LHCN-M2 (cell line): ENCODE results near the gene PELO. TPM values are rescaled to one million over a fixed set of nuclear protein-coding genes. Genes with fewer than 3 reads are reported as not detected.

Experiments used
- DNase-seq: peaks from one replicate; pipeline ENCODE4 v3.0.0-alpha.2; 2012; ENCODE audit warnings: low read depth
- total RNA-seq: library from RNA; depleted of rRNA; stranded (reverse); fragments of >200 nt; gene quantifications from 2 replicates; pipeline ENCODE4 v1.2.3, GENCODE V29; 2014

PELO gene
- total RNA-seq, 1 experiment from 2014 or later, result 16.0 TPM

DNA sequence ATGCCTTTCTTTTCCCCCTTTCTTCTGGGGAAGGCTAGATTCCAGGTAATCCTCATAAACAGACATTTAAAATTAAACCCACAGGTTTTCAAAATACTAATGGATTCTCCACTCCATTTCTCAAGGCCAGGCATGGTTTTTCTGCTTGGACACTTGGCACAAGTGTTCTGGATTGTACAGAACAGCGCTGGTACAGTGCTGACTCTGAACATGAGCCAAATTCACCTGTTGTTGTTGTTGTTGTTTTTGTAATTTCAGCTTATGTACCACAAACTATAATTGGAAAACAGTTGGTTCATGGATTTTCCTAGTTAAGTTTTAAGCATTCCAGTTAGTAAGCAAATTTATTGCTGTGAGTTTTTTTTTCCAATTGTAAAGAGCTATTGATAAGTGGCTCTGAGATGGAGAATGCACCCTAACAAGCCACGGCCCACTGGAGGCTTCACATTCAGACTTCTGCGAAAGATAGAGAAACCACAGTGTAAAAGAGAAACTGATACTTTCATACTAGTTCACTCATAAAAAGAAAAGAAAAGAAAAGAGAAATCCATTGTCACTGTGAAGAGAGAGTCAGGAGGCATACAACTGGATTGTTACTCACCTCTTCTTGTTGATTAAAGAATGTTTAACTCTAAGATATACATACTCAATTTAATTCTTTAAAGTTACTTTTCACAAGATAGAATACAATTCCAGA lies 16.2 kb upstream of the PELO start:
- no peak for DNase-seq

DNA sequence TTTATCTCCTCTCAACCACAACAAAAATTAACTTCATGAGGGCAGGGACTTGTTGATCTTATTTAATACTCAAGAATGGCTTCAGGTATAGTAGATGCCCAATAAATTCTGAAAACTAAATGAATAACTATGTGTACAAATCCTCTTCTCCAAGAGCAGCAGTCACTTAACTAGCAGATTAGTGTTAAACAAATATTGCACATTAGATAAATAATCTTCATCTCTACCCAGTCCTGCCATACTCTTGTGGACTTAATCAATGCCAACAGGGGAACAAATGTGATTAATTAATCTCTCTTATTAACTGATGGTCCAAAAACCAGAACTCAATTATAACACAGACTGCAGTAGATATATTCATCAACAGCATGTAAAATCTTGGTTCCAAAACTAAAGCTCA lies 15.0 kb upstream of the PELO start:
- no peak for DNase-seq

DNA sequence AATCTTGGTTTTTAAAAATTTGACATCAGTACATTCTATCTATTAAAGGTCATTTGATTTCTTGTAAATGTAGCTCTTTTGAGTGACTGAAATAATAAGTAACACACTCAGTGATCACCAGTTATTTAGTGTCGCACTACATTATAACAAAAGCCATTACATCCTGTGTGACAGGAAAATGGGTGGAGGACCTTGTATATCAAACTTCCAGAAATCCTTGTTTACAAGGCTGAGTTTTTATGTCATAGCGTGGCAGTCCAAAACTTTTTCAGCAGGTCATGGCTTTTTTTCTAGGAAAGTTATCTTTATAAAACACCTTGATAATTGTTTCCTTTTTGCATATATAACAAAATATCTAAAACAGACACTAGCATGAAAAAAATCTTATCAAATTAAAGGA lies 14.4 kb upstream of the PELO start:
- no peak for DNase-seq

DNA sequence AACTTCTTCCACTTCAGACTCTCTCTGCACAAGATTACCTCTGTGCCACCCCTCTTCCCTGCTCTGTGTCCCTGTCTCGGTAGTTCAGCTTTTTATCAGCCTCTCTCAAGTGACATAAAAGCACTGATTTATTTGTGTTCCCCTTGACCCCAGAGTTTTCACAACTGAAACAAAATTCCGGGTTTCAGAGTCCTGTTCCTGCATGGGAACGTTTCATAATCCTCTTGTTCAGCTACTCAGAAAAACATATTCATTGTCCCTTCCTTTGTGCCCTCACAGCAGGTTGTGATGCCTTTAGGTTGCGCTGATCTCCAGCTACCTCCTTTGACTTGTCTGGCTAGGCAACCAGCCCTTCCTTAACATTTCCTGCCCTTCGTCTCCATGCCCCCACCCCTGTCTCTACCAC lies 13.7 kb upstream of the PELO start:
- no peak for DNase-seq

DNA sequence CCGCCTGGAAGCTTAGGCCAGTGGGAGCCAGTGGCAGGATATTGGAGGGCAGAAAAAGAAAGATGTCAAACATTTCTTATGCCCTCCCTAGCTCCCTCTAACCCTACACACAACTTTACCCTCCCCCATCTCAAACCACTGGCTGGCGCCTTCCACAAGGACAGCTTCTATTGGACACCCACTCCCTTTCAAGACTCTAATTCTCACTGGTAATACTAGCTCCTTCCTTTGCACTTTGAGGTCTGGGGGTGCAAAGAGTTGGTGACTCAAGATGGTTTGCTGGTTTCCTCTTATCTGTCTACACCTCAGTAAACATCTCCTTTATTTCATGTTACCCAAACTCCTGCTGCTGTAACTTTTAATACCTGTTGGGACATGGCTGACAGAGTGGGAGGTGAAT lies 11.6 kb upstream of the PELO start:
- no peak for DNase-seq

DNA sequence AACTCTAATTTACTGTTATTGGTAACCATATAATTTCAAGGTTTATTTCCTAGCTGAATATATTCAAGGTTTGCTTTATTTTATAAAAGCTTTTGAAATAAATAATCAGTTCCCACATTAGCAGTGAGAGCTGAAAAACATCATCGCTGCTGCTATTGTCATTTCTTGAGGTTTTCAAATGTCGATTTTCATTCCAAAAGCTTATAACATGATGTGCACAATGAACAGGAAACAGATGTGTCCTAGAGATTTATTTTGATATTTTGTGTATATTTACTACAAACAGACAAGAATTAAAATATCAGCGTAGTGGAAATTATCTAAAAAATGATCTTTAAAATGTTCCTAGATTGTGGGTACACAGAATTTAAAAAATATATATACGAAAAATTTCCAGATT lies 10.5 kb upstream of the PELO start:
- DNase-seq, result no peak

DNA sequence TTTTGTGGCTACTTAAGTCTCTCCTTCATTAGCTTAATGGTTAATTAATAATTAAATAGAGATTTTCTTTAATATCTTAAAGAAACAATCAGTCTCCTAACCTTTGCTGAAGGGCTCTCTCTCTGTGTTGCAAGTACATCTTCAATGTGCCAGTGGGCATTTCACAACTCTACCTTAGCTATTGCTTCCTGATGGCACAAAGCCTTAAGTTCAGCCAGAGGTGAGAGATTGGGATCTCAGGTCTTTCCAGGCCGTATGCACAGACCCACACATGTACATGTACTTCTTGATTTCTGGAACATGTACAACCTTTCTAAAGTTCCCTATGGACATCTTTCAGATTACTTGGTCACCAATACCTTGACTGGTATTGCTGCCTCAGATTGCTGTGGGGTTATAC lies 8.9 kb upstream of the PELO start:
- DNase-seq, result no peak

DNA sequence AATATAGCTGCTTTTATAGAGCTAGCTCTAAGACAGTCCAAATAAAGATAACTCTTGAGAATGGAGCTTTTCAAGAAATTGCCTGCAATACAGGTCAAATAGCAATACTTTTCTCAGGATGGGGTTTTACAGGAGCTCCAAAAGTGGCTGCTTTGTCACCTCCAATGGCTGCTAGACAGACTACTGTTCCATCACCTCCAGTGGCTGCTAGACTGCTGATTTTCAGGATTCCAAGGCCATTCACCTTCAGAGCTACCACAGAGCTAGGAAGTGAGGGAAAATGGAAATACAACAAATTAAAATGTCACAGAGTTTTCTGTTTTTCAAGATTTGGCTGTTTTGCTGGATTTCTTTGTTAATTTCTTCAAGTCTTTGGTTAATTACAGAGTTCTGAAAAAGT lies 8.5 kb upstream of the PELO start:
- no peak for DNase-seq

DNA sequence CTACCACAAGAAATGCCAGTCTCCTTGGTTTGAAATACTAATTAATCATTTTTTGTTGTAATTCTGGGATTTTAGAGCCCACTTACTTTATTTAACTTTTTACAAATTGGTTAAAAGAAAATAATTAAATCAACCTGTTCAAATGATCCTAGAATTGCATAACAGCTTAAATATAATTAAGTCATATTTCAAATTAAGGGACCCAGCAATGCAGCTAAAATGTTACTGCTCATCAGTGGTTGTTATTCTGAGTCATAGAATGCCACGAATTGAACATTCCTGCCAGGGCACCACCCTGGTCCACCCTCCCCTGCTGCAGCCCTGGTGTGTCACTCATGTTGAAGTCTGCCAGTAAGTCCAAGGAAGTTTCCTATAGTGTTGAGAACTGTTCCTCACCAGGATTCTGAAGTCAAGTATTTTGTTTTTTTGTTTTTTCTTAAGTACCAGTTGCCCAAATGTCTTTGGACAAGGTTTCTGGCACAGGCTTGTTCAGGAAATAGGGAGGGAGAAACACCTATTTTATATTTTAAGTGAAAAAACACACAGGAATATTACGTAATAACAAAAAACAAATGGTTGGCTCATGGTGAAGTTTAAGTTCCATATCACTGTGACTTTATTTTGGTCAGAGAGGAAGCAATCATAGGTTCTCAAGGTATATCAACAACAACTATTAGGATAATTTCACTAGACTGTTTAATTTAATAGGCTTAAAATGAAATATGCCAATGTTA lies 4.3 kb upstream of the PELO start:
- peak; percentile 74 for DNase-seq

DNA sequence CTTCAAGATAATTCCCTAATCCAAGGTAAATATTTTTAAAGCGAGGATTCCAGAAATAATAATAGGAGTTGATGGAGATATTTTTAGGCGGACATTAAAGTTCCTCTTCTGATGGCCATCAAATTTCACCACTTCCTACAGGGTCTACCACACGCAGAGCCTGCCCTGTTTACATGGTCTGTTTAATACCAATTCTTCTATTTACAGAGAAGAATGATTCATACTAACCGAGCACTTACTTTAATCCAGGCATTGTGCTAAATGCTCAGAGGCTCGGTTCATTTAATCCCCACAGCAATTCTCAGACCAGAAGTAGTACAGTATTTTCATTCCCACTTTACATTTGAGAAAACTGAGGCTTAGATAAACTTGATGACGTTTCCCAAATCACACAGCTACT lies 3.0 kb upstream of the PELO start:
- peak; percentile 46 for DNase-seq

DNA sequence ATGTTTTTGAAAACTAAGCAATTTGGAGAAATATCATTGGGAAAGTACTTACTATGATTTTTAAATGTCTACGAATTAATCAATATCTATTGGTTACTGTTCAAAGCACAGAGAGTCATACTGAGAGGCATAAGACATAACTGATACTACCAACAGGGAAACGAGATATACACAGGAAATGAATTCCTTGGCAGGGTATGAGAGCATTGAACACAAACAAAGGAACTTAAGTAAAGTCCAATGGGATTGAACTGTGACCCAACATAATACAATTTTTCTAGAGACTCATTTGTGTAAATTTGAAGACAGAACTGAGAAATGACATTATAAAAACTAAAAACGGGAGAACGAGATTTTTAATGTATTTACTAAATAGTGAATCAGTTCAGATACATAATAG lies 1.3 kb upstream of the PELO start:
- DNase-seq, result no peak

DNA sequence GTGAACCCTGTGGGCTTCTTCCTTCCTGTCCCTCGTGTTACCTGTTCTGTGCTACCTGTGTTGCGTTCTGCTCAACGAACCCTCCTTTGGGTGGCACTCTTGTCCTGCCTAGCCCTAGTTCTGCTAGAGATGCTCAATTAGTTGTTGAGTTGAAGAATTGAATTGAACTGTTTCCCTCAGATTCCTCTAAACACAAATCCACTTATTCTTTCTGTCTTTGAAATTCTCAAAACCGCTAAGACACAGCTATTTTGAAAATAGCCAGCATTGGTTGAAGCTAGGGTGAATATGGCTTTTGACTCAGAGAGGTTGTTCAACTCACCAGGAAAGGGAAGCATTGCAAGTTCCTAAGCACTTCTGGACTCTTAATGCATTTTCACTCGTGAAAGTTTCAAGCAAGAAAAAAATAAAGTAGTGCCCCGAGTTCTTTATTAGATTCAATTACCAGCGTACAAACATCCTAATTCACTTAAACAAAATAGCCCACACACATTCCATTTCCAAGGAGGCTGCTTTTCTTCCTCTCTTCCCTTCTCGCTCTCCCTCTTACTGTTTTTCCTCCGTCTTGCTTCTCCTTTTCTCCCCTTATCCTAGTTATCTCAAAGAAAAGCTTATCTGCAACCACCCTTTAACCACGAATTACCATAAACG lies 642 bp upstream of the PELO start:
- peak; percentile 19 for DNase-seq

DNA sequence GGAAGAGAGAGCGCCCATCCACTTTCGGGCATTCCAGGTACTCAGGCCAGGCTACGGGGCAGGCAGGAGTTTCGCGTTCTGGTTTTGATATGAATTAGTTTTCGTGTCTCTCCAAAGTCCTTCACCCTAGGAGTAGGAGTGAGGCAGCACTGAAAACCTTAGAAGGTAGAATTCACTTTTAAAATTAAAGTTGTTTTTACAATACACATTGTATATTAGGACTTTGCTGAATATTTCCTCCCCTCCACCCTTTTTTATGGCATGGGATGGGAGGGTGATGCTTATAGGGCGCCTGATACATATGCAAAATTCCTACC lies 747 bp downstream of the PELO start:
- DNase-seq, result no peak

DNA sequence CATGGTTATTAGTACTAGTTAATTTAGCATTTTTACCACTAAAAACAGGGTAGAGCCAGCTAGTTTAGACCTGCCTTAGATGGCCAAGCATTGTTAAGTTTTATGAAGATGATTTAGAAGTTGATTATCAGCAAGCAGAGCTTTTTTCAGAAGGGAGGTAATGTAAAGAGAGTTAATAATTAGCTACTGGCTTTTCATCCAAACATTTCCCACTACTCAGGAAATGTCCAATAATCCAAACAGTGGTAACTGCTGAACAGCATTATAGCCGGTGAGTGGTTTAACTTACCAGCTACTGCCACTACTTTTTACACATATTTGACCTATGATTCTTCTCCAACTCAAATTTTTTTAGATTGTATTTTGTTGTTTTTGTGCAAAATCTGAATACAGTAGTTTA lies 1.7 kb downstream of the PELO start:
- no peak for DNase-seq

DNA sequence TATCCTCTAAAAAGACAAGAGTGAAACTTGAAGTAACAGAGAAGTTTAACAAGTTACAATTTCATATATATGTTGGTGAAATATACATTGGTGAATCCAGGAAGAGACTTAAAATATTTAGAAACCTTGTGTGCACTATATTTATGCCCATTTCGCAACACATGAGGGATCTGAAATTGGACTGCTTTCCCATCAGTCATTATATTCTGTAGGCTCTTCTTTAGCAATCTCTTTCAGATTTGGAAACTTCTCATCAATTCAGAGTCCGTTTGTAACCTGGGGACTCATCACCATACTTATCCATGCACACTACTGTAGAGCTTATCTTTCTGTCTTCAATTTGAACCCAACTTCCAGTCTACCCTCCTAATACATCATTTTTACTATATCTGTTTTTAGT lies 2.1 kb downstream of the PELO start:
- DNase-seq, result no peak

DNA sequence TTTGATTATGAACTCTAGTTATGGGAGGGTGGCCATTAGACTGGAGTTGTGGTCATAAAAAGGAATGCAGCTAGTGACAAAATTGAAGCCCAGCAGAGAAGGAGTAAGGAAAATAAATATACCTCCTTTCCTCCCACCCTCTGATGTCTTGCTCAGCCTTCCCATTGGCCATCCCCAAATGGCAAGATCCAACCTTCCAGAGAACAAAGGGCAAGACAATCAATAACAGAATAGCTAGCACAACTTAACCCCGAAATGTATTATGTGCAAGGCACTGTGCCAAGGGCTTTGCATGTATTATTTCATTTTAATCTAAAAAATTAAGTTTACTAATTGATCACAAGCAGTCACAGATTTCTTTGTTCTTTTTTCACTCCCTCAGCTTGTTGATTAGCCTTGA lies 3.6 kb downstream of the PELO start:
- DNase-seq, result no peak

DNA sequence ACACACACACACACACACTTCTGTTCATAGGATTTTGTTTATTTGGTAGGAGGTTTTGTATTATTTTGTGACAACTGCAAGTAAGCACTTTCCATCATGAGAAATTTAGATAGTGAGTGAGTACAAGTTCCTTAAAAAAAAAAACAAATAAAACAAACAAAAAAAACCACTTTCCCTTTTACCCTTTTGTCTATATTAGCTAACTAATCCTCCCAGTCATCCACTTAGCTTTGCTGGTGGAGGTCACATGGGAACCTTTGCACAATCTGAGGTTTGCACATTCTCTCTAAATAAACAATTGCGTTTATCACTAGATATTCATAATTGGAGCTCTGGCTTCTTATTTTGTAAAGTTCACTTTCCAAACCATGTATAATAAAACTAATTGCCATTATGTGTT lies 6.8 kb downstream of the PELO start:
- peak; percentile 36 for DNase-seq

DNA sequence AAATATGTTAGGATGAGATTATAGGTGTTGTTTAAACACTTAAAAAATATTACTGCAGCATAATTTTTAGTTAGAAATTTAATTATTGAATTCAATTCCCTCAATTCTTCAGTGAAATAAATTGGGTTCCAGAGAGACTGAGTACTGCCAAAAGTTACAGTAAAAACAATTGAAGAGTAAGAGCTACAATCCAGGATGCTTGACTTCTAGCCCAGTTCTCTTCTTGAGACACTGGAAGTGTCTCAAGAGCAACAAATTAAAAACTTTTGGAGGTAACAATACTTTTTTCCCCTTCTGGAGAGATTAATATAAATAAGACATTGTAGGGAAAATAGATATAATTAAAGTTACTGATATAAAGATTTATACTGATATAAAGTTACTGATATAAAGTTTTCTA lies 8.3 kb downstream of the PELO start:
- no peak for DNase-seq

DNA sequence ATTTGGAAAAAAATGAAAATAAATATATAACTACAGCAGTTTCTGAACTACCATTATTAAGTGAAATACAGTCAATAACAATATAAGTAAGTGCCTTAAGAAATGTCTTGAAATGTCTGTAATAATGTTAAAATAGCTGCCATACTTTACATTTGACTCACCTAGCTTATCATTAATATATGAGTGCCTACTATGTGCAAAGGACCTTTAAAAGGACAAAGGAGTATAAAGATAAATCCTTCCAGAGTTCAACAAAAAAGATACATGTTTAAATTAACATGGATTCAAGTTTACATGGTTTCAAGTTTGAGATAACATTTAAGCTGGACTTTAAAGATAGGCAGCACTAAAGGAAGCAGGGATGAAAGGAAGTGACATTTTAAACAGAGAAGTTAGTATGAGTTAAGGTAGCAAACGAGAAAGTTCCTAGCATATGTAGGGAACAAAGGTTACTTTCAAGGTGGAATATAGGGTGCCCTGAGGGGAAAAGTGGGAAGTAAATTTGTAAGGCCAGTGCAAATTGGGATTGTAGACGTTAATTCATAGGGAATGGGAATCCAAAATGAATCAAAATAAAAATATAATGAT lies 8.9 kb downstream of the PELO start:
- DNase-seq, result no peak

DNA sequence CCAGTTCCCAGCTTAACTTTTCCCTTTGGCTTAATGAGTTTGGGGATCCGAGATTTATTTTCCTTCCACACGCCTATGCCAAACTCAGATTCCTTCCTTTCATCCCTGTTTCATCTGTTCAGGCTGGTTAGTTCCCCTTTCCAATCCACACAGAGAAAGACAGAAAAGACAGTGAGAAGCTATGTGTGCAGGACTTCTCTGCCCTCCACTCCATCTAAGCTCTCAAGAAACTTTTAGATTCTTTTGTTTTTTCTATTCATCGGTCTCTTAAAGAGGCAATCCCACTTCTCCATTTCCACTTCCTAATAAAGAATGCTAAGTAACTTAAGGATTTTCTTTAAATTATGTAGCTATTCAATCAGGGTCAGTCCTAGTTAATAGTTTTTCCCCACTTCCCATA lies 11.2 kb downstream of the PELO start:
- DNase-seq, result no peak

DNA sequence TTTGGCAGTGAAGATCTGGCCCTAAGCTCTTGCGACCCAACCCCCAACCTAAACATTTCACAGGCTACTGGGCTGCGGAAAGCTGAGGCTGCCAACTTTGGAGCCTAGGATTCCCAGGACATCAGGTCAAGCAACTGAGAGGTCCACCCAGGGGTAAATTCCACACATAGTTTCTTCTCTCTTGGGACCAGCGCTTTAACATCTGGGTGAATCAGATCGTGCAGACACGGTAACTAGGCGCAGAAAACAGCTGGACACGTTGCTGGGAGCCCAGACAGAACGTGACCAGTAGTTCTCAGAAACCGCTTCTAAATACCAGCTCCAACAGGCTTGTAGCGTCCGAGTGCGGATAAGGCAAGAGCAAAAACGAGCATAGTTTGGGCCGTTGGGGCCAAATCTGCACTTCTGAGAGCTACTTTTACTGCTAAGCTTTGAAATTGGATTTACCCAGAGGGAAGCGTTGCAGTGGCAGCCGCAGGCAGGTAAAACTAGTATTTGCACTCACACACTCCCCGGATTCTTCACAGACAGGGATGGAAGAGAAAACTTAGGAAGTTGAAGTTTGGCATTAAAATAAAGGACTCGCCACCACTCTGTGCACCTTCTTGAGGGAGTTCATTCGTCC lies 11.8 kb downstream of the PELO start:
- DNase-seq, result peak; percentile 81

DNA sequence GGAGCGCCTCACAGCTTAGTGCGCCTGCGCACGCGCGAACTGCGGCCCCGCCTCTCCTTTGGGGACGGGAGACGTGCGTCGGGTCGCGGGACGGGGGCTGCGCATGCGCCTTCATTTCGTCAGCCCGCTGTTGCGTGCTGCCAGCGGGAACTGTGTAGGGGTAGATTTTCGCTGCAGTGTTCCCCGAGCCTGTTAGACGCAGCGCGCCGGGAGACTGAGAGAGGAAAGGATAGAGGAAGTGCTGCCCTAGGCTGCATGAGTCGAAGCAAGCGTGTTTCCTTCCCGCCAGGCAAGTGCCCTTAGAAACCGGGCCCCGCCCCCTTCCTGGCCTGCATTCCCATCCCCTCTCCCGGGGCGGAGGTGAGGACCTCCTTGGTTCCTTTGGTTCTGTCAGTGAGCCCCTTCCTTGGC lies 12.3 kb downstream of the PELO start:
- DNase-seq, result peak; percentile 91
